ENCODE results near the gene SNX3.
A peak's percentile ranks its signal among the peaks of the same experiment; 100 is the strongest.

The SNX3 gene

GRCh38 chr6:108165714-108166663 lies 94.9 kb downstream of the SNX3 start, which contains the start of gene NR2E1:
TSS of gene NR2E1 (plus strand) at chr6:108166022. CDS start at chr6:108166766, 744 bp downstream.
- 3% methylated on average over 40 of the region's 54 CpGs for WGBS (ENCODE audit: insufficient coverage)
- H3K4me1 ChIP-seq (ENCODE audit: control extremely low read depth in 1 of 4, control insufficient read depth in 4 of 4, insufficient read depth in 4 of 4, low read length in 3 of 4), result peaks cover 0 to 49% (median 41%) of the 10 kb centered on the region in 4 experiments
- peak within 1 kb of the TSS in 3 of 7 experiments; percentile 7 to 51 (median 11) for H3K4me3 ChIP-seq (ENCODE audit: control insufficient read depth in 1 of 7, extremely low read depth in 1 of 7, insufficient read depth in 4 of 7, low read depth in 2 of 7, low read length in 6 of 7)
- DNase-seq, result peak in 2 of 3 donors; percentile 57 to 65
- no peak within 1 kb of the TSS for H3K27ac ChIP-seq (ENCODE audit: insufficient read depth in 1 of 2, low read depth in 1 of 2, low read length in 2 of 2, poor library complexity in 1 of 2, severe bottlenecking in 2 of 2)
- no peaks in the 10 kb centered on the region for H3K36me3 ChIP-seq (ENCODE audit: control insufficient read depth in 4 of 4, insufficient read depth in 4 of 4, low read length in 3 of 4)
- POLR2A ChIA-PET, result interaction anchor here (0.5 kb wide), 1 partner anchor 52 kb away, joined by 3 read pairs; no protein-coding TSS in a partner anchor
- CTCF ChIA-PET, result interaction anchor here (0.5 to 2.7 kb wide), 4 partner anchors 21 to 85 kb away, joined by 3 to 10 read pairs (median 3); no protein-coding TSS in a partner anchor
- H3K27me3 ChIP-seq (replicated peaks in 2 of 5; ENCODE audit: control insufficient read depth in 4 of 5, insufficient read depth in 5 of 5, low read length in 4 of 5), result peaks cover 19 to 100% (median 78%) of the 10 kb centered on the region in 5 experiments
- peaks cover 0 to 4% (median 0%) of the 10 kb centered on the region in 5 experiments for H3K9me3 ChIP-seq (ENCODE audit: control extremely low read depth in 1 of 5, control insufficient read depth in 4 of 5, insufficient read depth in 2 of 5, low read depth in 1 of 5, low read length in 4 of 5)

- no peak for DNase-seq
- 5% methylated on average over 54 of the region's 69 CpGs for WGBS (ENCODE audit: insufficient coverage)
- Histone ChIP-seq H3K4me1 (ENCODE audit: control extremely low read depth in 1 of 4, control insufficient read depth in 4 of 4, insufficient read depth in 4 of 4, low read length in 3 of 4) (peaks cover 0 to 49% (median 41%) of the 10 kb centered on the region in 4 experiments), H3K27ac (ENCODE audit: insufficient read depth in 1 of 2, low read depth in 1 of 2, low read length in 2 of 2, poor library complexity in 1 of 2, severe bottlenecking in 2 of 2) (no peak overlapping the region), H3K27me3 (replicated peaks in 2 of 5; ENCODE audit: control insufficient read depth in 4 of 5, insufficient read depth in 5 of 5, low read length in 4 of 5) (peaks cover 25 to 100% (median 78%) of the 10 kb centered on the region in 5 experiments), H3K36me3 (ENCODE audit: control insufficient read depth in 4 of 4, insufficient read depth in 4 of 4, low read length in 3 of 4) (no peaks in the 10 kb centered on the region), H3K4me3 (ENCODE audit: control insufficient read depth in 1 of 7, extremely low read depth in 1 of 7, insufficient read depth in 4 of 7, low read depth in 2 of 7, low read length in 6 of 7) (peak overlapping the region in 3 of 7 experiments; percentile 7 to 51 (median 11)), H3K9me3 (ENCODE audit: control extremely low read depth in 1 of 5, control insufficient read depth in 4 of 5, insufficient read depth in 2 of 5, low read depth in 1 of 5, low read length in 4 of 5) (peaks cover 0 to 4% (median 0%) of the 10 kb centered on the region in 5 experiments)
- ChIA-PET CTCF (interaction anchor here (0.5 to 2.7 kb wide), 4 partner anchors 41 to 332 kb away, joined by 3 to 10 read pairs (median 3); no protein-coding TSS in a partner anchor), POLR2A (no interaction called here)
Measured at GRCh38 chr6:108164815-108165706, 95.8 kb downstream of the SNX3 start.

- Histone ChIP-seq H3K4me3 (ENCODE audit: control insufficient read depth in 1 of 7, extremely low read depth in 1 of 7, insufficient read depth in 4 of 7, low read depth in 2 of 7, low read length in 6 of 7) (no peak overlapping the region), H3K27me3 (replicated peaks in 2 of 5; ENCODE audit: control insufficient read depth in 4 of 5, insufficient read depth in 5 of 5, low read length in 4 of 5) (peaks cover 30 to 100% (median 79%) of the 10 kb centered on the region in 5 experiments), H3K36me3 (ENCODE audit: control insufficient read depth in 4 of 4, insufficient read depth in 4 of 4, low read length in 3 of 4) (no peaks in the 10 kb centered on the region), H3K9me3 (ENCODE audit: control extremely low read depth in 1 of 5, control insufficient read depth in 4 of 5, insufficient read depth in 2 of 5, low read depth in 1 of 5, low read length in 4 of 5) (peaks cover 0 to 4% (median 0%) of the 10 kb centered on the region in 5 experiments), H3K4me1 (ENCODE audit: control extremely low read depth in 1 of 4, control insufficient read depth in 4 of 4, insufficient read depth in 4 of 4, low read length in 3 of 4) (peaks cover 0 to 47% (median 40%) of the 10 kb centered on the region in 4 experiments), H3K27ac (ENCODE audit: insufficient read depth in 1 of 2, low read depth in 1 of 2, low read length in 2 of 2, poor library complexity in 1 of 2, severe bottlenecking in 2 of 2) (no peak overlapping the region)
- 0% methylated on average over 15 of the region's 17 CpGs for WGBS (ENCODE audit: insufficient coverage)
- CTCF ChIA-PET, result interaction anchor here (2.7 kb wide), 1 partner anchor 51 kb away, joined by 10 read pairs; no protein-coding TSS in a partner anchor
- POLR2A ChIA-PET, result no interaction called here
- no peak for DNase-seq
Measured at GRCh38 chr6:108164543-108164814, 96.4 kb downstream of the SNX3 start.

GRCh38 chr6:108163644-108164542 lies 96.9 kb downstream of the SNX3 start:
- ChIA-PET POLR2A (interaction anchor here (0.6 to 0.8 kb wide), 2 partner anchors 54 to 371 kb away, joined by 3 read pairs; no protein-coding TSS in a partner anchor), CTCF (interaction anchor here (2.7 kb wide), 1 partner anchor 50 kb away, joined by 10 read pairs; no protein-coding TSS in a partner anchor)
- Histone ChIP-seq H3K27ac (ENCODE audit: insufficient read depth in 1 of 2, low read depth in 1 of 2, low read length in 2 of 2, poor library complexity in 1 of 2, severe bottlenecking in 2 of 2) (no peak overlapping the region), H3K4me1 (ENCODE audit: control extremely low read depth in 1 of 4, control insufficient read depth in 4 of 4, insufficient read depth in 4 of 4, low read length in 3 of 4) (peaks cover 0 to 41% (median 34%) of the 10 kb centered on the region in 4 experiments), H3K36me3 (ENCODE audit: control insufficient read depth in 4 of 4, insufficient read depth in 4 of 4, low read length in 3 of 4) (no peaks in the 10 kb centered on the region), H3K27me3 (replicated peaks in 2 of 5; ENCODE audit: control insufficient read depth in 4 of 5, insufficient read depth in 5 of 5, low read length in 4 of 5) (peaks cover 36 to 100% (median 77%) of the 10 kb centered on the region in 5 experiments), H3K9me3 (ENCODE audit: control extremely low read depth in 1 of 5, control insufficient read depth in 4 of 5, insufficient read depth in 2 of 5, low read depth in 1 of 5, low read length in 4 of 5) (peaks cover 0 to 4% (median 0%) of the 10 kb centered on the region in 5 experiments), H3K4me3 (ENCODE audit: control insufficient read depth in 1 of 7, extremely low read depth in 1 of 7, insufficient read depth in 4 of 7, low read depth in 2 of 7, low read length in 6 of 7) (no peak overlapping the region)
- 6% methylated on average over 32 of the region's 41 CpGs for WGBS (ENCODE audit: insufficient coverage)
- peak in 2 of 3 donors; percentile 69 to 75 for DNase-seq

GRCh38 chr6:108163267-108163643 lies 97.6 kb downstream of the SNX3 start:
- H3K4me1 ChIP-seq (ENCODE audit: control extremely low read depth in 1 of 4, control insufficient read depth in 4 of 4, insufficient read depth in 4 of 4, low read length in 3 of 4), result peaks cover 0 to 35% (median 28%) of the 10 kb centered on the region in 4 experiments
- H3K27me3 ChIP-seq (replicated peaks in 2 of 5; ENCODE audit: control insufficient read depth in 4 of 5, insufficient read depth in 5 of 5, low read length in 4 of 5), result peaks cover 42 to 100% (median 79%) of the 10 kb centered on the region in 5 experiments
- ChIA-PET CTCF (interaction anchor here (1.1 kb wide), 1 partner anchor 50 kb away, joined by 3 read pairs; no protein-coding TSS in a partner anchor), POLR2A (interaction anchor here (0.6 to 0.8 kb wide), 2 partner anchors 53 to 371 kb away, joined by 3 read pairs; no protein-coding TSS in a partner anchor)
- WGBS (ENCODE audit: insufficient coverage), result 0% methylated on average over 6 of the region's 6 CpGs
- H3K9me3 ChIP-seq (ENCODE audit: control extremely low read depth in 1 of 5, control insufficient read depth in 4 of 5, insufficient read depth in 2 of 5, low read depth in 1 of 5, low read length in 4 of 5), result peaks cover 0 to 4% (median 0%) of the 10 kb centered on the region in 5 experiments
- no peaks in the 10 kb centered on the region for H3K36me3 ChIP-seq (ENCODE audit: control insufficient read depth in 4 of 4, insufficient read depth in 4 of 4, low read length in 3 of 4)
- no peak overlapping the region for H3K27ac ChIP-seq (ENCODE audit: insufficient read depth in 1 of 2, low read depth in 1 of 2, low read length in 2 of 2, poor library complexity in 1 of 2, severe bottlenecking in 2 of 2)
- no peak overlapping the region for H3K4me3 ChIP-seq (ENCODE audit: control insufficient read depth in 1 of 7, extremely low read depth in 1 of 7, insufficient read depth in 4 of 7, low read depth in 2 of 7, low read length in 6 of 7)
- peak in 1 of 3 donors; percentile 50 for DNase-seq

All from common myeloid progenitor, CD34-positive (primary cell).